HFF-Myc (cell line): ENCODE measurements around the gene HMGCS2.

Experiments
- DNase-seq: peaks from one replicate; pipeline ENCODE4 v3.0.0-alpha.2; 2011; ENCODE audit warnings: low read depth; ENCODE audit errors: extremely low read depth
- H3K4me3 ChIP-seq: replicated peaks from 2 replicates; pipeline ENCODE4 v1.5.1; 2011; ENCODE audit warnings: low read depth, mild to moderate bottlenecking, control low read depth, low read length
- TF ChIP-seq, protein P1 (sequence below): IDR thresholded peaks from 2 replicates; pipeline ENCODE4 v1.5.1; 2012; ENCODE audit warnings: mild to moderate bottlenecking, low read depth, low read length, control low read depth; ENCODE audit errors: missing control alignments

The HMGCS2 gene

DNA sequence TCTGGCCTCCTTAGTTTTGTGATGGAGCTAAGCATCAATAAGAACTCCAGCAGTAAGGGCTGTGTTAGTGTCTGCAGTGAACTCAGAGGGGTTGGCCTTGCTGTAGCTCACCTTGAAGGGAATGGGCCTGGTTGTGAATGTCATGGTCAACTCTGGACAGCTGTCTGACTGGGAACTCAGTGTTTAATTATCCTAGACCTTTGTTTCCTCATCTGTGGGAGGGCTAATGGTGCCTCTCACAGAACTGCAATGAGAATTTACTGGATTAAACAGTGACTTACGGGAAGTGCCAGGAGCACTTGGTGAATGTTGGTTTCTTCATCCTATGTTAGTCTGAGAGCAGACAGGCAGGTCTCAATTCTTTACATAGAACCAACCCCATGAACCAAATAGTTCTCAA is 23.7 kb downstream of the HMGCS2 start:
- TF ChIP-seq, protein P1, sequence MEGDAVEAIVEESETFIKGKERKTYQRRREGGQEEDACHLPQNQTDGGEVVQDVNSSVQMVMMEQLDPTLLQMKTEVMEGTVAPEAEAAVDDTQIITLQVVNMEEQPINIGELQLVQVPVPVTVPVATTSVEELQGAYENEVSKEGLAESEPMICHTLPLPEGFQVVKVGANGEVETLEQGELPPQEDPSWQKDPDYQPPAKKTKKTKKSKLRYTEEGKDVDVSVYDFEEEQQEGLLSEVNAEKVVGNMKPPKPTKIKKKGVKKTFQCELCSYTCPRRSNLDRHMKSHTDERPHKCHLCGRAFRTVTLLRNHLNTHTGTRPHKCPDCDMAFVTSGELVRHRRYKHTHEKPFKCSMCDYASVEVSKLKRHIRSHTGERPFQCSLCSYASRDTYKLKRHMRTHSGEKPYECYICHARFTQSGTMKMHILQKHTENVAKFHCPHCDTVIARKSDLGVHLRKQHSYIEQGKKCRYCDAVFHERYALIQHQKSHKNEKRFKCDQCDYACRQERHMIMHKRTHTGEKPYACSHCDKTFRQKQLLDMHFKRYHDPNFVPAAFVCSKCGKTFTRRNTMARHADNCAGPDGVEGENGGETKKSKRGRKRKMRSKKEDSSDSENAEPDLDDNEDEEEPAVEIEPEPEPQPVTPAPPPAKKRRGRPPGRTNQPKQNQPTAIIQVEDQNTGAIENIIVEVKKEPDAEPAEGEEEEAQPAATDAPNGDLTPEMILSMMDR = no peak
- DNase-seq = no peak
- no peak overlapping the region for H3K4me3 ChIP-seq

DNA sequence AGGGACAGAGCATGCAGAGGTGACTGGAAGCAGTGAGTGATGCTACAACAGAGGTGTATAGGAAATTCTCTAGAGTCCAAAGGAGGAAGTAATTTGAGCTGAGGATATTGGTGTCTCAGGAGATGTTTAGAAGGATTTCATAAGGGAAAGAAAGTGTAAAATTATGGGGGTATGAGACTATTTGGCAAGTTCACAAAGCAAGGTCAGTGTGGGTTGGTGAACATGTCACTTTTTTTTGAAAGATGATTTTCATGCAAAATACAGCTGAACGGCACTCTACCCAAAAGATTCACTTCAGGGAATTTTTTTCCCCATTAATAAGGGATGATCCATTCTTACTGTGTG is 24.1 kb downstream of the HMGCS2 start:
- DNase-seq = no peak
- no peak overlapping the region for H3K4me3 ChIP-seq
- TF ChIP-seq, protein P1 = no peak

DNA sequence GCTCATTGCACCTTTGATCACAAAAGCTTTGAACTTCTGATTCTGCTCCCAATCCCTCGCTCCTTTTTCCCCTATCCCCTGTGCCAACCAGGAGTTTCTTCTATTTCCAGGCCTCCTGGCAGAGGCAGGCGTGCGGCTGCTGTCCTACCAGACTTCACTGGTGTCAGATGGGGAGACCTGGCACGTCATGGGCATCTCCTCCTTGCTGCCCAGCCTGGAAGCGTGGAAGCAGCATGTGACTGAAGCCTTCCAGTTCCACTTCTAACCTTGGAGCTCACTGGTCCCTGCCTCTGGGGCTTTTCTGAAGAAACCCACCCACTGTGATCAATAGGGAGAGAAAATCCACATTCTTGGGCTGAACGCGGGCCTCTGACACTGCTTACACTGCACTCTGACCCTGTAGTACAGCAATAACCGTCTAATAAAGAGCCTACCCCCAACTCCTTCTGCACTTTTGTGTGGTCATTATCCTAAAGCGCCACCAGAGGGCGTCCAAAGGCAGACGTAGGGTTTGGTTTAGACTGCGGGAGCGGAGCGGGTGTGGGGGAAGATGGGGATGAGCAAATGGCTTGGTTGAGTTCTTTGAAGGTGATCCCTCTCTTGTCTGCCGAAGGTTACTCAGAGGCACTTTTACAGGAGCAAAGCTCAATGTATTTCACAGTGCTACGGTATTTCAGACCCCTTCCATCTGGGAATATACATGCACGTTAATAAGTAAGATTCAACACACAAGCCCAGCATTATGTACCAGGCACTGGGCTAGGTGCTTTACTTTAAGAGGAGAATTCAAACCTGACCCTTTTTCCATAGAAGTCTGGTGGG is 24.7 kb downstream of the HMGCS2 start:
- no peak overlapping the region for H3K4me3 ChIP-seq
- TF ChIP-seq, protein P1 = peak; percentile 79
- DNase-seq = peak; percentile 49

DNA sequence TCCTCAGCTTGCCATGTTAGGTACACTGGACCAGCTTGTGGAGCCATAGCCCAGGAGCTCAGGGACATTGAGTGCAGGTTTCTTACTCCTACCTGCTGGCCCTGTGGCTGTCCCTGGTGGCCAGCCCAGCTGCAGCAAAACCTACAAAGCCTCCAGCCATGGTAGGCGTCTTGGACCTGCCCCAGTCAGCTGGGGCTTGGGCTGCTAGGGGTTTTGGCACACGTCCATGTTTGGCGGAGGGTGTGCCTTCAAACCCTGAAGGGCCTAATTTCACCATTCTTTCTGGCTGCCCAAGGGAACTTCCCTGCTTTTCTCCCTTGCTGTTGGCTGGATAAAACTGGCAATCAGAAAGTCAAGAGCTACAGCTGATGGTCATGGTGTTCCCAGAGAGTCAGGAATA is 25.4 kb downstream of the HMGCS2 start:
- DNase-seq = no peak
- H3K4me3 ChIP-seq = no peak overlapping the region
- TF ChIP-seq, protein P1 = no peak

DNA sequence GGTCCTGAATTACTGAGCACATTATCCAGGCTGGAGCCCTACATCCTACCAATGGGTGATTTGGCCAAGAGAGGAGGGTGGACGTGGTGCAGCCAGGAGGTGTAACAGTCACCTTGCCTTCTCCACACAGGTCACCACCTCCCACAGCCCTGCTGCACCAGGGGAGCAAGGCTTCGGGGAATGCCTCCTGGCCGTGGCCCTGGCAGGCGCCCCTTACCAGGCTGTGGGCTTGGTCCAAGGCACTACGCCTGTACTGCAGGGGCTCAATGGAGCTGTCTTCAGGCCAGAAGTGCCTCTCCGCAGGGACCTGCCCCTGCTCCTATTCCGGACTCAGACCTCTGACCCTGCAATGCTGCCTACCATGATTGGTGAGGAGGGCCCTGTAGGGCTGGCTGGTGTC is 26.0 kb downstream of the HMGCS2 start:
- H3K4me3 ChIP-seq = no peak overlapping the region
- TF ChIP-seq, protein P1 = no peak
- DNase-seq = no peak

DNA sequence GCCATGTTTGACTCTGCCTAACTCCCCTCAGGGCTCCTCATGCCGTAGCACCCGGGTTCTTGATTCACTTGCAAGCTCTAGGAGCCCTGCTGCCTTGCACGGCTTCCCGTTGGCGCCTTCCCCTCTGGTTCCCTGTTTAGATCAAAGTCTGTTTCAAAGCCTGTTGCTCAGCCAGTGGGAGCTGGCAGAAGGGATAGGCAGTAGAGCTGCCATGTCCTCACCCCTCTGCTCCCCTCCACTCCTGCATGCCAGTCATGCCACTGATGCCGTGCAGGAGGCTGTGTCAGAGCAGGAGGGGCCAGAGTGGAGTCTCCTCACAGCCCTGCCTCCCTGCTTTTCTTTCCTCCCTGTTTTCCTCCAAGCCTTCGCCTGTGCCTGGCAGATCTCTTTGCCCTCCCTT is 26.5 kb downstream of the HMGCS2 start:
- TF ChIP-seq, protein P1 = no peak
- no peak overlapping the region for H3K4me3 ChIP-seq
- no peak for DNase-seq
